GM18909 (cell line): ENCODE data around the gene MIEF2.

Source experiments
- ATAC-seq: cut with Tn5 transposase; IDR thresholded peaks from one replicate; pipeline ENCODE4 v1.9.1; 2021; ENCODE audit warnings: mild to moderate bottlenecking; ENCODE audit not compliant: unreplicated experiment, poor library complexity

The MIEF2 gene

DNA sequence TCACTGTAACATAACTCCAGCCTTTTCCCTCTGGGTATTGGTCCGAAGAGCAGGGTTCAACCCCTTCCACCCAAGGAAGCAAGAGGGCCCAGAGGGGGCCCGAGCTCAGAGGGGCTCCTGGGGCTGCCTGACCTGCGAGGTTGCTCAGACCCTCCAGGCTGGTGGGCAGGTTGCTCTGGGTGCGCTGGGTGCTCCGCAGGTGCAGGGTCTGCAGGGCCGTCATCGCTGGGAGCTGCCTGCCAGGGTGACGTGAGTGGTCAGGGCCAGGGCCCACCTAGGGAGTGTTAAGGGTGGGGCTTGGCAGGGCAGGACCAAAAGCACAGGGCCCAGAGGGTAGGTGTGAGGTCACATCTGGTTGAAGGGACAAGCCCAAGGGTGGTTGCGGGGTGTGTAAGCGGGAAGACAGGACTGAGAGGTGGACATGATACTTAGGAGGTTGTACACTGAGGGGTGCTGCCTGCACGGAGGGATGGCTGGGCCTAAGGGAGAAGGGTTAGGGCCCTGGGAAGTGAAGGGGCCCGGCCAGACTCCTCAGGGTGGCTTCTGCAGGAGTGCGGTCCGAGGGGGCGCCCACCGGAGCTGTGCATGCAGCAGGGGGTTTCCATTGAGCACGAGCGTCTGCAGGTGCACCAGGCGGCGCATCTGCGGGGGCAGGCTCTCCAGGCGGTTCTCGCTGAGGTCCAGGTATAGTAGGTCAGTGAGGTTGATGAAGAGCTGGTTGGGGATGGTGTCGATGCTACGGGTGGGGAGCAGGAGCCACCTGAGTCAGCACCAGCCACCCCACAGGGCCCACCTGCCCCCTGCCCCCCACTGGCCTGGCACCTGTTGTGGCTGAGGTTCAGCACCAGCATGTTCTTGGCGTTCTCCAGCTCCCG, 6.3 kb upstream of the MIEF2 start:
- ATAC-seq: no peak

DNA sequence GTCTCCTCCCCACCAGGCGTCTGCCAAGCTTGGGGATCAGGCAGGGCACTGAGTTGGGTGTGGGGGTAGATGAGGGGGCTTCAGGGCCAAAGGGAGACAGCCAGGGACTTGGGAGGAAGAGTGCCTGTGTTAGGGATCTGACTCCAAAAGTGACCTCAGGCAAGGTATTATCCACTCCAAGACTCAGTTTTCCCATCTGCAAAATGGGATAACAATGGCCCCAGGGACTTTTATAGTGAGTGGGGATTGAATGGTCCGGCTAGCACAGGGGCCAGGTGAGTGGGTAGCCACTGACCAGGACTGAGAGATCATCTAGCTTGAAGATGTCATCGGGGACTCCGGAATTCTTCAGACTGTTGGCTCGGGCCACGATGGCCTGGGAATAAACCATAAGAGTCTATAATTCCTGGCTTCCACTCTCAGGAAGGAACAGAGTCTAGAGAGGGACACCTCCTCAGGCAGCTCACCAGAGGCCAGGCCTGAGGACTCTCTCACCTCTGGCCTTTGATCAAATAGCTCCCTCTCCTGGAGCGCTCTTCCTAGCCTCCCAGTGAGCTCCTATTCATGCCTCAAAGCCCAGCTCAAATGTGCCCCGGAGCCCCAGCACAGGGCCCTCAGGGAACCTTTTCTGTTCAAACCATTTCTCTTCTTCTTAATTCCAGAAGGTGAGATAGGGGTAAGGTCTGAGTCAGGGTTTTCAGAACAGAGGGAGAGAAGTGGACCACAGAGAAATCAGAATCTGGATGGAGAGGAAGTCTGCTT, 5.4 kb upstream of the MIEF2 start:
- no peak for ATAC-seq

DNA sequence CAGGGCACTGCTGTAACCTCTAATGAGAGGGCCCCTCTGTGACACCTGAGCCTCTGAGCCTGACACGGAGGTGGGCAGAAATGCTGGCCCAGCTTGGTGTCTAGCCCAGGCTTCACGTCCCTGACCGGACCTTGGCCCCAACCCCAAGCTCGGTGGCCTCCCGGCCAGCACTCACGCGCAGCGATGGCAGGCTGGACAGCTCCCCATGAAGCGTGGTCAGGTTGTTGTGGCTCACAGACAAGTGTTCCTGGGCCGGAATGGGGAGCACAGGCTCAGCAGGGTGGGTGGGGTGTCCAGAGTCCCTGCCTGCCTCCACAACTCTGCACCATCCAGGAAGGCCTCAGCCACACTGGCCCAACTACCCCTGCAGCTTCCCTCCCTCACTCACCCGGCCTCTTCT, 4.1 kb upstream of the MIEF2 start:
- ATAC-seq: no peak

DNA sequence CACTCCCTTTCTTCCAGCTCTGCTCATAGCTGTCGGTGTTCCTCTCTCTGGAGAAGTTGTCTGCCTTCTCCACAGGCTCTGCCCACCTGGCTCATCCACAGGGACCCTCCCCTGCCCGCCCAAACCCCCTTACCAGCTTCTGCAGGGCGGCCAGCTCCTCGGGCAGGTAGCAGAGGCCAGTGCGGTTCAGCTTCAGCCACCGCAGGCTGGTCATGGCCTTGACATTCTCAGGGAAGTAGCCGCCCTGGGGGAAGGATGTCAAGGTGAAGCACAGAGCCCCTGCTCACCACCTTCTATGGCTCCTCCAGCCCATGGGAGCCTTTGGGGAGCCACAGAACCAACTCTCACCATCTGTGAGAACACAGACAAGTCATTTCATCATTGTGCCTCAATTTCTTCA, 3.7 kb upstream of the MIEF2 start:
- ATAC-seq: no peak

- peak; percentile 4 for ATAC-seq
Measured at GRCh38 chr17:18257268-18257981, 3.0 kb upstream of the MIEF2 start.

DNA sequence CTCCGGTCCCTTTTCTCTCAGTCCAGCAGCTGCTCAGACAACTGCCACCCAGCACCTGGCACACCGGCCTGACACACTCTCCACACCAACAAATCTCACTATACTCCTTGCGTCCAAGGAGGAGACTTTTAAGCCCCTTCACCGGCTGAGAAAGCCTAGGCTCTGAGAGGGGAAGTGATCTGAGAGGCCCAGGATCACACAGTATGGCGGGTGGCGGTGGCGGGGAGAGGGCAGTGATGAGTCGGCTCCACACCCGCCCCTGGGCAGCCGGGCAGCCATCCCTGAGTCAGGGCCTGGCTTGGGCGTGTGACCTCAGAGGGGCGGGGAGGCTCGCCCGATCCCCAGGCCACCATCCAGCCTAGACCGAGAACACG, 2.5 kb upstream of the MIEF2 start:
- ATAC-seq: peak; percentile 23

- peak; percentile 37 for ATAC-seq
Measured at GRCh38 chr17:18258356-18259038, 2.0 kb upstream of the MIEF2 start, which contains the start of gene FLII. FLII (minus strand) TSS chr17:18258738; CDS start chr17:18258690, 48 bp downstream.

GRCh38 chr17:18259621-18260331, 686 bp upstream of the MIEF2 start:
- no peak for ATAC-seq

DNA sequence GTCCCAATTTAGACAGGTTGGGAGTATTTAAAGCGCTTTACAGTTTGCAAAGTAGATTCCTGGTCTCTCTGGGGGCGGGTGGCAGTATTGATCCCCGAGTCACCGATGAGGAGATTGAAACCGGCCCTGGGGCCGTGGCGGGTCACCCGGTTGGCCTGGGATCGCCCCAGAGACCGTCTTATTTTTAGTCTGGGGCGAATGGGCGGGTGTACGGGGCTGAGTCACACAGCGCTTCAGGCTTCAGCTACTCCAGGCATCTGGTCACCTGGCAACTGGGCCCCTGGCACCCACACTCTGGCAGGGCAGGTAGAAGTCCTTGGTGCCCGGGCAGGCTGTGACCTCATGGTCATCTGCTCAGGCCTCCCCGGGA, 669 bp downstream of the MIEF2 start:
- no peak for ATAC-seq

GRCh38 chr17:18261659-18262058, 1.2 kb downstream of the MIEF2 start:
- ATAC-seq: no peak

DNA sequence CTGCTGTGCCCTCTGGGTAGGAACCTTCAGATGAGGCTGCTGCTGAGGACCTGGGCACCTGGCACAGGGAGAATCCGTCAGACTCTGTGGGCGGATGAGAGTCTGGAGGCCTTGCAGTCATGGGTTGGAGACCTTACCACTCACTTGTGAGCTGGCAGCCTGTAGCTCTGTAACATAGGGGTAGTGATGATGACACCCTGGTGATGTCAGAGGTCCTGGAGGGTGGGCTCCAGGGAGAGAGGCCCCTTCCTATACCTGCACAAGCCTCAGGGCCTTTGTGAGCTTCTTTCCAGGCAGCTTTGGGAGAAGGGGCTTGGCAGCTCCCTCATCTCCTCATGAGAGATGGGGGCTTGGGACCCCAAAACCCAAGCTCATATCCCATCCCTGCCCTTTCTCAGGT, 1.6 kb downstream of the MIEF2 start:
- no peak for ATAC-seq

DNA sequence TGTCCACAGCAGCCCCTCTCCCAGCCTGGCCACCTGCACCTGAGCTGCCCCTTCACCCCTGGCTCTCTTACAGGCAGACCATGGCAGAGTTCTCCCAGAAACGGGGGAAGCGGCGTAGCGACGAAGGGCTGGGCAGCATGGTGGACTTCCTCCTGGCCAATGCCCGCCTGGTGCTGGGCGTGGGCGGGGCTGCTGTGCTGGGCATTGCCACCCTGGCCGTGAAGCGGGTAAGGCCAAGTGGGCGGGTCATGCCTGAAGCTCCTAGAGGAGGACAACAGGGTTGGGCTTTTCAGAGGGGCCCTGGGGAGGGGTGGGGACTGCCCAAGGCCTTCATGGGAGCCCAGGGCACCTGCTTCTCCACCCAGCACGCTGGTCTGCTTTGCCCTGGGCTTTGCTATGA, 2.2 kb downstream of the MIEF2 start:
- ATAC-seq: no peak

- ATAC-seq: no peak
Measured at GRCh38 chr17:18263885-18264682, 3.6 kb downstream of the MIEF2 start.

DNA sequence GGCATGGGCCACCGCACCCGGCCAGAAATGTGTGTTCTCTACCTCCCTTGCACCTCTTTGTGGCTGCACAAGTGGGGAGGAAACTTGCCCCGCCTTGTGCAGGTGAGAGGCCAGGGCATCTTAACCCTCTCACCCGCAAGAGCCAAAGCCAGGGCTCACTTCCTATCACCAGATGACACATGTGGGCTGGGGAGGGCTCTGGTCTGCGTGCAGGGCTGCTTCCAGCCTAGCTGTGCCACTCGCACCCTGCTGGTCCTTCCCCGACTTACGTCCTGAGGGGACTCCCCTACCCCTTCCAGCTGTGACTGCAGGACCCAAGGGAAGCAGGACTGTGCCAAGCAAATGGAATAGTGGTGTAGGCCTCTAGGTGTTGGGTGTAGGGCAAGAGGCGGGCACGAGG, 6.9 kb downstream of the MIEF2 start:
- no peak for ATAC-seq

DNA sequence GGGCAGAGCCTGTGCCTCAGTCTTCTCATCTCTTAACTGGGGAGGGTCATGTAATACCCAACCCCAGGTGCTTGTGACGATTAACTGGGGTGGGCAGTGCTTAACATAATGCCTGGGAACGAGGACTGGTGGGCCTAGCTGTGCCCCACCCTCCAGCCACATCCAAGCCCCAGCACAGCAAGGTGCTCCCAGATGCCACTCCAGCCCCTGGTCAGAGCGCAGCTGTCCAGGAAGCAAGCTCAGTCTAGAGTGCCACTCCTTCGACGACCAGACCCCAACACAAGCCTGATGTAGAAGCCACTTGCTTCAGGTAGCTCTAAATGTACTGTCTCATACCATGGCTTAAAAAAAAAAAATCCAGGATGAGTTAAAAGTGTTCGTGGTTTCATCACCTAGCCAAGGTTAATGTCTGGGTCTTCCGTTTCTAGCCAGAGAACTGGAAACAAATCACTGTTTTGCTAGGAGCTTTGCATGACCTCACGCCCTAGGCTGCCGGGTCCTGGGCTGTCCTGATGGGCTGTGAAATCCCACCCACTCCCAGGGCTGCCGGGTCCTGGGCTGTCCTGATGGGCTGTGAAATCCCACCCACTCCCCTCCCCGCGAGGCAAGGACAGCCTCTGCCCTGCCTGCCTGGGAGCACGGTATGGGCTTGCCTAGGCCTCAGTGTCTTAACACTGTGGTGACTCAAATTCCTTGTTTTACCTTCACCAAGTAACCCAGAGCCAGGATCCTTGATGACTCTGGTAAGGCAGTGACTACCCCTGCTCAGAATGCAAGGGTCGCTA, 7.7 kb downstream of the MIEF2 start:
- ATAC-seq: no peak

- no peak for ATAC-seq
Measured at GRCh38 chr17:18270046-18270931, 9.8 kb downstream of the MIEF2 start.

DNA sequence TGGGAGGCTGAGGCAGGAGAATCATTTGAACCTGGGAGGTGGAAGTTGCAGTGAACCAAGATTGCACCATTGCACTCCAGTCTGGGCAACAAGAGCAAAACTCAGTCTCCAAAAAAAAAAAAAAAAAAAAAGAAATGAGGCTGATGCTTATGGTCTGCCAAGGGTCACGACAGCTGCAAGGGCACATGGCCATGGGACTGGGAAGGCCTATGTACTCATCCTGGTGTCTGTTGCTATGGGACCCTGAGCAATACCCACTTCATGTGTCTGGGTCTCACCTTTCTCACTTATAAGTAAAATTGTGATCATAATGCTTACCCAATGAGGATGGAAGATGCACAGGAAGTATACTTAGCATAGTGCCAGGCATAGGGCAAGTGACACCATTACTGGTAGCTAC, 16.6 kb downstream of the MIEF2 start:
- no peak for ATAC-seq
